BLaER1 (cell line): ENCODE results near the gene PCK1.

Experiments
- H3K27ac ChIP-seq: shearing (Covaris generic); formaldehyde crosslinking; 2 replicates; pipeline ENCODE4 v1.8.1; 2022
- H3K27me3 ChIP-seq: shearing (Covaris generic); formaldehyde crosslinking; 2 replicates; pipeline ENCODE4 v1.8.1; 2022
- H3K36me3 ChIP-seq: shearing (Covaris generic); formaldehyde crosslinking; 2 replicates; pipeline ENCODE4 v1.8.1; 2022
- H3K4me1 ChIP-seq: shearing (Covaris generic); formaldehyde crosslinking; 2 replicates; pipeline ENCODE4 v1.8.1; 2022
- H3K4me2 ChIP-seq: shearing (Covaris generic); formaldehyde crosslinking; 2 replicates; pipeline ENCODE4 v1.8.1; 2022
- H3K4me3 ChIP-seq: shearing (Covaris generic); formaldehyde crosslinking; 2 replicates; pipeline ENCODE4 v1.8.1; 2022
- H3K9ac ChIP-seq: shearing (Covaris generic); formaldehyde crosslinking; 2 replicates; pipeline ENCODE4 v1.8.1; 2022
- H3K9me3 ChIP-seq: shearing (Covaris generic); formaldehyde crosslinking; 2 replicates; pipeline ENCODE4 v1.8.1; 2022
- H4K20me1 ChIP-seq: shearing (Covaris generic); formaldehyde crosslinking; 2 replicates; pipeline ENCODE4 v1.8.1; 2022
- Cebpa-rat ChIP-seq: shearing (Covaris generic); IDR thresholded peaks from 2 replicates; pipeline ENCODE4 v1.8.1; 2022

PCK1 gene

GRCh38 chr20:57559658-57560553 is 1.0 kb upstream of the PCK1 start:
- Histone ChIP-seq H3K4me2 (peak overlapping the region; percentile 54), H3K4me3 (no peak overlapping the region), H3K27ac (no peak overlapping the region), H3K4me1 (peaks cover 36% of the 10 kb centered on the region), H3K9ac (no peak overlapping the region), H3K36me3 (no peaks in the 10 kb centered on the region), H3K27me3 (no peaks in the 10 kb centered on the region), H4K20me1 (no peaks in the 10 kb centered on the region), H3K9me3 (no peaks in the 10 kb centered on the region)
- no peak for TF ChIP-seq Cebpa-rat

DNA sequence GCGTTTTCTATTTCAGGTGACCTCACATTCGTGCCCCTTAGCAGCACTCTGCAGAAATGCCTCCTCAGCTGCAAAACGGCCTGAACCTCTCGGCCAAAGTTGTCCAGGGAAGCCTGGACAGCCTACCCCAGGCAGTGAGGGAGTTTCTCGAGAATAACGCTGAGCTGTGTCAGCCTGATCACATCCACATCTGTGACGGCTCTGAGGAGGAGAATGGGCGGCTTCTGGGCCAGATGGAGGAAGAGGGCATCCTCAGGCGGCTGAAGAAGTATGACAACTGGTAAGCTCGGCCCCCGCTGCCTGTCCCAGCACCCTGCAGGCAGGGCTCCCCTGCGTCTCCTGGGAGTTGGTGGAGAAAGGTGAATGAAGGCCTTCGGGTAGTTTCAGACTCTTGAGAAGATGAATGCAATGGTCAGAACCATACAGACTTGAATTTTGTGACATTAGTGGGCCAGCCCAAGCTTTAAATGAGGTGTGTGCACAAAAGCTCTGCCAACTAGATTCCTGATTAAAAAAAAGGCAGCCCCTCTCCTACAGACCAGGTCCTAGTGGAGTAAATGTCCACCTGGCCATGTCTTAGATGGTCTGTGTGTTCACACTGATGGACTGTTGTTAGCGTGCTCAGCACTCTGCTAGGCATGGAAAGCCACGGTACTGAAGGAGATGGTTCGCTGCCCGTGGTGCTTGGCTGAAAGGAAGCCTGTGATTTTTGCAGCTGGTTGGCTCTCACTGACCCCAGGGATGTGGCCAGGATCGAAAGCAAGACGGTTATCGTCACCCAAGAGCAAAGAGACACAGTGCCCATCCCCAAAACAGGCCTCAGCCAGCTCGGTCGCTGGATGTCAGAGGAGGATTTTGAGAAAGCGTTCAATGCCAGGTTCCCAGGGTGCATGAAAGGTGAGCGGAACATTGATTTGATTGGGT is 708 bp downstream of the PCK1 start:
- TF ChIP-seq Cebpa-rat: no peak
- Histone ChIP-seq H3K4me2 (no peak overlapping the region), H4K20me1 (no peaks in the 10 kb centered on the region), H3K9me3 (no peaks in the 10 kb centered on the region), H3K4me3 (no peak overlapping the region), H3K4me1 (peaks cover 36% of the 10 kb centered on the region), H3K9ac (no peak overlapping the region), H3K36me3 (no peaks in the 10 kb centered on the region), H3K27ac (no peak overlapping the region), H3K27me3 (no peaks in the 10 kb centered on the region)

GRCh38 chr20:57562541-57563465 is 1.9 kb downstream of the PCK1 start:
- H3K9me3 ChIP-seq: no peaks in the 10 kb centered on the region
- no peak overlapping the region for H3K4me3 ChIP-seq
- no peaks in the 10 kb centered on the region for H4K20me1 ChIP-seq
- TF ChIP-seq Cebpa-rat: no peak
- H3K36me3 ChIP-seq: no peaks in the 10 kb centered on the region
- H3K27me3 ChIP-seq: no peaks in the 10 kb centered on the region
- no peak overlapping the region for H3K27ac ChIP-seq
- no peak overlapping the region for H3K9ac ChIP-seq
- no peak overlapping the region for H3K4me2 ChIP-seq
- peaks cover 36% of the 10 kb centered on the region for H3K4me1 ChIP-seq

DNA sequence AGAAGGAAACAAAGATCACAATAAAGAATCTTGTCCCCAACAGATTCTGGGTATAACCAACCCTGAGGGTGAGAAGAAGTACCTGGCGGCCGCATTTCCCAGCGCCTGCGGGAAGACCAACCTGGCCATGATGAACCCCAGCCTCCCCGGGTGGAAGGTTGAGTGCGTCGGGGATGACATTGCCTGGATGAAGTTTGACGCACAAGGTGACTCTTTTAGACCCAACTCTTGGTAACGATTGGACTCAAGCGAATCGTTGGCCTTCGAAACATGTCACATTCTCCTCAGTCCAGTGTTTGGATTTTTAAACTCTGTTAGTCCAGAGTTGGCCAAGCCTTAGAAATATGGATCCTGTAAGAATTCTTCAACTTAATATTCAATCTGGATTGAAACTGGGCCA is 2.6 kb downstream of the PCK1 start:
- Histone ChIP-seq H3K9me3 (no peaks in the 10 kb centered on the region), H3K9ac (no peak overlapping the region), H3K27ac (no peak overlapping the region), H3K4me3 (no peak overlapping the region), H3K36me3 (no peaks in the 10 kb centered on the region), H4K20me1 (no peaks in the 10 kb centered on the region), H3K27me3 (no peaks in the 10 kb centered on the region), H3K4me1 (peaks cover 32% of the 10 kb centered on the region), H3K4me2 (no peak overlapping the region)
- no peak for TF ChIP-seq Cebpa-rat

DNA sequence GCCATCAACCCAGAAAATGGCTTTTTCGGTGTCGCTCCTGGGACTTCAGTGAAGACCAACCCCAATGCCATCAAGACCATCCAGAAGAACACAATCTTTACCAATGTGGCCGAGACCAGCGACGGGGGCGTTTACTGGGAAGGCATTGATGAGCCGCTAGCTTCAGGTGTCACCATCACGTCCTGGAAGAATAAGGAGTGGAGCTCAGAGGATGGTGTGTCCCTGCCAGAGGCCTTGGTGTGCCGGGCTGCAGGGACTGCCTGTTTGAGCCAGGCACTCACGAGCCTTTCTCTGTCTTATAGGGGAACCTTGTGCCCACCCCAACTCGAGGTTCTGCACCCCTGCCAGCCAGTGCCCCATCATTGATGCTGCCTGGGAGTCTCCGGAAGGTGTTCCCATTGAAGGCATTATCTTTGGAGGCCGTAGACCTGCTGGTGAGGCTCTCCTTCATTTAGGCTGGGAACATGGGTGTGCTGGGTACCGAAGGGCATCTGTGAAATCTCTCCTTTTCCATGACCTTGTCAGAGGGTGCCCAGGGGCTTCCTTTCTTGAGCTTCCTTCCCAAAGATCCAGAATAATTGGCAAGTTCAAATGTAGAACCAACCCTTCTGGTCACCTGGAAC is 3.4 kb downstream of the PCK1 start:
- H4K20me1 ChIP-seq: no peaks in the 10 kb centered on the region
- no peaks in the 10 kb centered on the region for H3K27me3 ChIP-seq
- no peaks in the 10 kb centered on the region for H3K36me3 ChIP-seq
- no peak for TF ChIP-seq Cebpa-rat
- no peak overlapping the region for H3K4me3 ChIP-seq
- peaks cover 25% of the 10 kb centered on the region for H3K4me1 ChIP-seq
- no peak overlapping the region for H3K9ac ChIP-seq
- H3K9me3 ChIP-seq: no peaks in the 10 kb centered on the region
- H3K4me2 ChIP-seq: no peak overlapping the region
- H3K27ac ChIP-seq: no peak overlapping the region

DNA sequence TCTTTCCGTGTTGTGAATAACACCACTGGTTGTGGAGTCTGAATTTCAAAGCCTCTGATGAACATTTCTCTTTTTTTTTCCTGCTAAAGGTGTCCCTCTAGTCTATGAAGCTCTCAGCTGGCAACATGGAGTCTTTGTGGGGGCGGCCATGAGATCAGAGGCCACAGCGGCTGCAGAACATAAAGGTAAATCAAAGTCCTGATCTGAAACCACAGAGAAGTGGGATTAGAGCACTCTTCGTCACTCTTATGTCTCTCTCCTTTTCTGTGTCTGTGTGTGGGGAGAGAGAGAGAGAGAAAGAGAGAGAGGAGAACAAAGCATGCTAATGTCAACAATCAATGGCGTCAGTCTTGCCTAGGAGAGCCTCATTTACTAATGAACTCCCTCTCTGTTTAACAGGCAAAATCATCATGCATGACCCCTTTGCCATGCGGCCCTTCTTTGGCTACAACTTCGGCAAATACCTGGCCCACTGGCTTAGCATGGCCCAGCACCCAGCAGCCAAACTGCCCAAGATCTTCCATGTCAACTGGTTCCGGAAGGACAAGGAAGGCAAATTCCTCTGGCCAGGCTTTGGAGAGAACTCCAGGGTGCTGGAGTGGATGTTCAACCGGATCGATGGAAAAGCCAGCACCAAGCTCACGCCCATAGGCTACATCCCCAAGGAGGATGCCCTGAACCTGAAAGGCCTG is 4.2 kb downstream of the PCK1 start:
- Histone ChIP-seq H3K9ac (no peak overlapping the region), H3K4me2 (no peak overlapping the region), H3K4me1 (peaks cover 17% of the 10 kb centered on the region), H3K27ac (no peak overlapping the region), H4K20me1 (no peaks in the 10 kb centered on the region), H3K9me3 (no peaks in the 10 kb centered on the region), H3K27me3 (no peaks in the 10 kb centered on the region), H3K36me3 (no peaks in the 10 kb centered on the region), H3K4me3 (no peak overlapping the region)
- no peak for TF ChIP-seq Cebpa-rat

- Histone ChIP-seq H3K36me3 (no peaks in the 10 kb centered on the region), H4K20me1 (no peaks in the 10 kb centered on the region), H3K4me1 (peaks cover 7% of the 10 kb centered on the region), H3K27ac (no peak overlapping the region), H3K4me3 (no peak overlapping the region), H3K9ac (no peak overlapping the region), H3K4me2 (no peak overlapping the region), H3K27me3 (no peaks in the 10 kb centered on the region), H3K9me3 (no peaks in the 10 kb centered on the region)
- no peak for TF ChIP-seq Cebpa-rat
Observed at GRCh38 chr20:57566399-57566798, 5.5 kb downstream of the PCK1 start.

GRCh38 chr20:57566803-57567459 is 6.0 kb downstream of the PCK1 start:
- Histone ChIP-seq H3K9me3 (no peaks in the 10 kb centered on the region), H3K4me1 (peaks cover 1% of the 10 kb centered on the region), H3K36me3 (no peaks in the 10 kb centered on the region), H3K27me3 (no peaks in the 10 kb centered on the region), H3K9ac (no peak overlapping the region), H3K4me3 (no peak overlapping the region), H3K27ac (no peak overlapping the region), H3K4me2 (no peak overlapping the region), H4K20me1 (no peaks in the 10 kb centered on the region)
- TF ChIP-seq Cebpa-rat: no peak
